ENCODE results near the gene MGP. TPM values are rescaled to one million over a fixed set of nuclear protein-coding genes. Genes with fewer than 3 reads are reported as not detected.
A peak's percentile ranks its signal among the peaks of the same experiment; 100 is the strongest.

MGP gene
- total RNA-seq, 4 donors from 2014 or later = 90.5 to 499 (median 234) TPM

- WGBS, 2 donors (ENCODE audit: low coverage in 1 of 2) = 58 to 87% methylated on average over 4 to 6 of the region's 6 CpGs
- H3K36me3 ChIP-seq = no peaks in the 10 kb centered on the region
- TF ChIP-seq CTCF (IDR thresholded peaks at IDR 0.05) (no peak), POLR2A (IDR thresholded peaks at IDR 0.05) (no peak), EP300 (IDR thresholded peaks at IDR 0.05; ENCODE audit: low read depth) (no peak), POLR2AphosphoS5 (IDR thresholded peaks at IDR 0.05) (no peak)
- intact Hi-C loops (cut with DNase I; ENCODE audit: low total_unique reads) (no loop called here), in situ Hi-C loops (cut with MboI; ENCODE audit: low pct_ligation_motif_present in 1 of 4, low pct_unique_long_range_greater_than_20kb in 1 of 4, low sequenced_read_pairs in 3 of 4) (no loop called here)
- peaks cover 0 to 25% (median 6%) of the 10 kb centered on the region in 4 donors for H3K4me1 ChIP-seq
- H3K27ac ChIP-seq = peak overlapping the region; percentile 68 to 81 (median 78)
- peak overlapping the region in 1 of 4 donors; percentile 34 for H3K4me3 ChIP-seq
- H3K9me3 ChIP-seq = no peaks in the 10 kb centered on the region
- no peaks in the 10 kb centered on the region for H3K27me3 ChIP-seq
- no peak for DNase-seq
These were observed 617 bp upstream of the MGP start for GRCh38 chr12:14886271-14886670.

- Histone ChIP-seq H3K4me1 (peaks cover 0 to 25% (median 6%) of the 10 kb centered on the region in 4 donors), H3K27ac (peak overlapping the region; percentile 68 to 81 (median 78)), H3K27me3 (no peaks in the 10 kb centered on the region), H3K4me3 (peak overlapping the region in 3 of 4 donors; percentile 20 to 34 (median 22)), H3K9me3 (no peaks in the 10 kb centered on the region), H3K36me3 (no peaks in the 10 kb centered on the region)
- TF ChIP-seq CTCF (IDR thresholded peaks at IDR 0.05) = no peak
- TF ChIP-seq POLR2AphosphoS5 (IDR thresholded peaks at IDR 0.05) = peak in 2 of 3 donors; percentile 22 to 51
- peak; percentile 83 for DNase-seq
- WGBS, 2 donors (ENCODE audit: low coverage in 1 of 2) = 3 to 9% methylated on average over 5 of the region's 5 CpGs
- in situ Hi-C loops (cut with MboI; ENCODE audit: low pct_ligation_motif_present in 1 of 4, low pct_unique_long_range_greater_than_20kb in 1 of 4, low sequenced_read_pairs in 3 of 4) (no loop called here), intact Hi-C loops (cut with DNase I; ENCODE audit: low total_unique reads) (no loop called here)
These were observed 1.2 kb downstream of the MGP start for GRCh38 chr12:14884458-14884878.

- Histone ChIP-seq H3K4me3 (peak overlapping the region in 3 of 4 donors; percentile 20 to 34 (median 22)), H3K27ac (peak overlapping the region; percentile 68 to 81 (median 78)), H3K27me3 (no peaks in the 10 kb centered on the region), H3K4me1 (peaks cover 0 to 25% (median 6%) of the 10 kb centered on the region in 4 donors), H3K9me3 (no peaks in the 10 kb centered on the region), H3K36me3 (no peaks in the 10 kb centered on the region)
- DNase-seq = no peak
- WGBS, 2 donors (ENCODE audit: low coverage in 1 of 2) = 59 to 76% methylated on average over 6 to 10 of the region's 10 CpGs
- TF ChIP-seq CTCF (IDR thresholded peaks at IDR 0.05) (no peak), POLR2AphosphoS5 (IDR thresholded peaks at IDR 0.05) (no peak), EP300 (IDR thresholded peaks at IDR 0.05; ENCODE audit: low read depth) (no peak), POLR2A (IDR thresholded peaks at IDR 0.05) (no peak)
- in situ Hi-C loops (cut with MboI; ENCODE audit: low pct_ligation_motif_present in 1 of 4, low pct_unique_long_range_greater_than_20kb in 1 of 4, low sequenced_read_pairs in 3 of 4) = no loop called here
- intact Hi-C loops (cut with DNase I; ENCODE audit: low total_unique reads) = no loop called here
These were observed 2.0 kb downstream of the MGP start for GRCh38 chr12:14883686-14884085.

- in situ Hi-C loops (cut with MboI; ENCODE audit: low pct_ligation_motif_present in 1 of 4, low pct_unique_long_range_greater_than_20kb in 1 of 4, low sequenced_read_pairs in 3 of 4) = no loop called here
- TF ChIP-seq CTCF (IDR thresholded peaks at IDR 0.05) = no peak
- no peak for TF ChIP-seq POLR2A (IDR thresholded peaks at IDR 0.05)
- no peak for TF ChIP-seq EP300 (IDR thresholded peaks at IDR 0.05; ENCODE audit: low read depth)
- TF ChIP-seq POLR2AphosphoS5 (IDR thresholded peaks at IDR 0.05) = no peak
- no peak for DNase-seq
- H3K27me3 ChIP-seq = no peaks in the 10 kb centered on the region
- H3K27ac ChIP-seq = no peak overlapping the region
- peaks cover 0 to 21% (median 4%) of the 10 kb centered on the region in 4 donors for H3K4me1 ChIP-seq
- H3K9me3 ChIP-seq = no peaks in the 10 kb centered on the region
- H3K36me3 ChIP-seq = no peaks in the 10 kb centered on the region
- 69 to 84% methylated on average over 6 of the region's 6 CpGs for WGBS, 2 donors (ENCODE audit: low coverage in 1 of 2)
- intact Hi-C loops (cut with DNase I; ENCODE audit: low total_unique reads) = no loop called here
- H3K4me3 ChIP-seq = no peak overlapping the region
These were observed 4.7 kb downstream of the MGP start for GRCh38 chr12:14880890-14881453.

All from transverse colon (tissue), 4 donors.